GM19463 (cell line): ENCODE data around the gene LCN15.
"Not testable (repeated sequence)": the region's sequence is repeated elsewhere in the genome, so short reads cannot be mapped to it uniquely, and the experiment has no call there.

Experiments used
- ATAC-seq: cut with Tn5 transposase; IDR thresholded peaks from one replicate; pipeline ENCODE4 v1.9.1; 2021; ENCODE audit warnings: mild to moderate bottlenecking, moderate library complexity; ENCODE audit not compliant: unreplicated experiment

LCN15 gene

GRCh38 chr9:136776947-136777346, 12.6 kb upstream of the LCN15 start:
- no peak for ATAC-seq

GRCh38 chr9:136775191-136775590, 10.9 kb upstream of the LCN15 start:
- ATAC-seq = no peak

GRCh38 chr9:136774416-136775045, 10.2 kb upstream of the LCN15 start:
- ATAC-seq = no peak

GRCh38 chr9:136773386-136774044, 9.2 kb upstream of the LCN15 start:
- ATAC-seq = no peak

- no peak for ATAC-seq
These were observed 7.6 kb upstream of the LCN15 start for GRCh38 chr9:136771907-136772415.

- ATAC-seq = no peak
These were observed 5.4 kb upstream of the LCN15 start for GRCh38 chr9:136769710-136770191.

- ATAC-seq = not testable (repeated sequence)
These were observed 2.2 kb upstream of the LCN15 start for GRCh38 chr9:136766410-136767120.

GRCh38 chr9:136765745-136766409, 1.6 kb upstream of the LCN15 start:
- ATAC-seq = peak; percentile 53

GRCh38 chr9:136765041-136765440, 723 bp upstream of the LCN15 start:
- no peak for ATAC-seq

GRCh38 chr9:136763649-136764035, 676 bp downstream of the LCN15 start:
- no peak for ATAC-seq

- no peak for ATAC-seq
These were observed 1.2 kb downstream of the LCN15 start for GRCh38 chr9:136762915-136763648.

GRCh38 chr9:136762221-136762691, 2.1 kb downstream of the LCN15 start:
- ATAC-seq = no peak

- no peak for ATAC-seq
These were observed 2.8 kb downstream of the LCN15 start for GRCh38 chr9:136761545-136761981.

GRCh38 chr9:136760834-136761544, 3.3 kb downstream of the LCN15 start:
- not testable (repeated sequence) for ATAC-seq

- ATAC-seq = no peak
These were observed 3.9 kb downstream of the LCN15 start for GRCh38 chr9:136760424-136760823.

- ATAC-seq = no peak
These were observed 4.6 kb downstream of the LCN15 start for GRCh38 chr9:136759436-136760325.

GRCh38 chr9:136759001-136759400, 5.3 kb downstream of the LCN15 start:
- ATAC-seq = no peak

GRCh38 chr9:136757751-136758140, 6.6 kb downstream of the LCN15 start:
- ATAC-seq = no peak

GRCh38 chr9:136757328-136757727, 7.0 kb downstream of the LCN15 start:
- ATAC-seq = no peak
